T1000 (cell line): ENCODE measurements around the gene GOLM1.
"Not testable (repeated sequence)": the region's sequence is repeated elsewhere in the genome, so short reads cannot be mapped to it uniquely, and the experiment has no call there.

ENCODE experiments used
- DNase-seq: peaks from one replicate; lab custom pipeline; 2025; ENCODE audit warnings: mixed read lengths; lab: John Stamatoyannopoulos, UW

GOLM1 gene

GRCh38 chr9:86082870-86083269, 16.5 kb downstream of the GOLM1 start:
- no peak for DNase-seq

- DNase-seq, result no peak
Measured at GRCh38 chr9:86079865-86080469, 19.4 kb downstream of the GOLM1 start.

- no peak for DNase-seq
Measured at GRCh38 chr9:86079421-86079831, 19.9 kb downstream of the GOLM1 start.

- no peak for DNase-seq
Measured at GRCh38 chr9:86078731-86079130, 20.6 kb downstream of the GOLM1 start.

GRCh38 chr9:86077276-86077675, 22.1 kb downstream of the GOLM1 start:
- DNase-seq, result no peak

GRCh38 chr9:86075132-86076109, 23.9 kb downstream of the GOLM1 start:
- DNase-seq, result no peak

GRCh38 chr9:86073839-86074238, 25.5 kb downstream of the GOLM1 start:
- DNase-seq, result no peak

GRCh38 chr9:86072394-86072877, 26.9 kb downstream of the GOLM1 start:
- DNase-seq, result no peak

GRCh38 chr9:86069206-86069869, 30.0 kb downstream of the GOLM1 start:
- DNase-seq, result no peak

GRCh38 chr9:86064220-86064619, 35.1 kb downstream of the GOLM1 start:
- DNase-seq, result no peak

- no peak for DNase-seq
Measured at GRCh38 chr9:86062845-86063693, 36.3 kb downstream of the GOLM1 start.

- no peak for DNase-seq
Measured at GRCh38 chr9:86061972-86062739, 37.2 kb downstream of the GOLM1 start.

- no peak for DNase-seq
Measured at GRCh38 chr9:86057491-86057890, 41.9 kb downstream of the GOLM1 start.

- no peak for DNase-seq
Measured at GRCh38 chr9:86054695-86055094, 44.7 kb downstream of the GOLM1 start.

- no peak for DNase-seq
Measured at GRCh38 chr9:86052556-86053468, 46.5 kb downstream of the GOLM1 start.

- not testable (repeated sequence) for DNase-seq
Measured at GRCh38 chr9:86048018-86048742, 51.2 kb downstream of the GOLM1 start.

- no peak for DNase-seq
Measured at GRCh38 chr9:86047361-86047760, 52.0 kb downstream of the GOLM1 start.

GRCh38 chr9:86046930-86047341, 52.4 kb downstream of the GOLM1 start:
- DNase-seq, result no peak

GRCh38 chr9:86046071-86046636, 53.2 kb downstream of the GOLM1 start:
- no peak for DNase-seq
